ENCODE data around the gene VPS51.

DNA sequence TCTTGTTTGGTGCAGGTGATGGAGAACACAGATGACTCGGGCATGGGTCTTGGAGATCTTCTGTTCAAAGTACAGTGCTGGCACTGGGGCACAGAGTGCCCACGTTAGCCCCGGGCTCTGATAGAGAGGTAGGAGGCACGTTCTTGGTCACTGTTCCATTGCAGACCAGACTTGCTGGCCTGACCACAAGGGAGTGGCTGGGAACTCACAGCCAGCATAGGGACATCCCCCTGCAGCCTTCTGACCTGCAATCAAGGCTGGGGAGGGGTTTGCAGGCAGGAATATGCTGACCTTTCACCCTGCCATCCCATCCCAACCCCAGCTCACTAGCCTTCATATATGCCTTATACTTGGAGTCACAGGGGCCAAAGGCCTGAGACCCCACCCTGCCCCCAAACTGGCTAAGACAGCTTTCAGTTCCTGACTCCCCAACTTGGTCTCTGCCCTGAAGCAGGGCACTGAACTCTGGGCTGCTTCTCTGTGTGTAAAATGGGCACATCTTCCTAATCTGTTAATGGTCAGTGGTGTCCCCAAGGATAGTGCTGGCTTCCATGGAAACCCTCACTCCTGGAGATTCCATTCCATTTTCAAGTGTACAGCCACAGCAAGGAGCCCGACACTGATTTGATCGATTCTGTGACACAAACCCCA is 30.7 kb downstream of the VPS51 start:
- no peak for TF ChIP-seq TCF7 (CRISPR knock-in tag; IDR thresholded peaks at IDR 0.05; ENCODE audit: low read depth)
- TF ChIP-seq, protein P1, sequence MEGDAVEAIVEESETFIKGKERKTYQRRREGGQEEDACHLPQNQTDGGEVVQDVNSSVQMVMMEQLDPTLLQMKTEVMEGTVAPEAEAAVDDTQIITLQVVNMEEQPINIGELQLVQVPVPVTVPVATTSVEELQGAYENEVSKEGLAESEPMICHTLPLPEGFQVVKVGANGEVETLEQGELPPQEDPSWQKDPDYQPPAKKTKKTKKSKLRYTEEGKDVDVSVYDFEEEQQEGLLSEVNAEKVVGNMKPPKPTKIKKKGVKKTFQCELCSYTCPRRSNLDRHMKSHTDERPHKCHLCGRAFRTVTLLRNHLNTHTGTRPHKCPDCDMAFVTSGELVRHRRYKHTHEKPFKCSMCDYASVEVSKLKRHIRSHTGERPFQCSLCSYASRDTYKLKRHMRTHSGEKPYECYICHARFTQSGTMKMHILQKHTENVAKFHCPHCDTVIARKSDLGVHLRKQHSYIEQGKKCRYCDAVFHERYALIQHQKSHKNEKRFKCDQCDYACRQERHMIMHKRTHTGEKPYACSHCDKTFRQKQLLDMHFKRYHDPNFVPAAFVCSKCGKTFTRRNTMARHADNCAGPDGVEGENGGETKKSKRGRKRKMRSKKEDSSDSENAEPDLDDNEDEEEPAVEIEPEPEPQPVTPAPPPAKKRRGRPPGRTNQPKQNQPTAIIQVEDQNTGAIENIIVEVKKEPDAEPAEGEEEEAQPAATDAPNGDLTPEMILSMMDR (IDR thresholded peaks at IDR 0.05) = no peak
- TF ChIP-seq NR3C1 (CRISPR knock-in tag; conservative IDR thresholded peaks at IDR 0.05; ENCODE audit: low read depth) = no peak
- TF ChIP-seq, protein P2, sequence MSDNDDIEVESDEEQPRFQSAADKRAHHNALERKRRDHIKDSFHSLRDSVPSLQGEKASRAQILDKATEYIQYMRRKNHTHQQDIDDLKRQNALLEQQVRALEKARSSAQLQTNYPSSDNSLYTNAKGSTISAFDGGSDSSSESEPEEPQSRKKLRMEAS (CRISPR knock-in tag; IDR thresholded peaks at IDR 0.05) = no peak
- no peak for TF ChIP-seq GABPB1 (CRISPR knock-in tag; IDR thresholded peaks at IDR 0.05)
- TF ChIP-seq, protein P3, sequence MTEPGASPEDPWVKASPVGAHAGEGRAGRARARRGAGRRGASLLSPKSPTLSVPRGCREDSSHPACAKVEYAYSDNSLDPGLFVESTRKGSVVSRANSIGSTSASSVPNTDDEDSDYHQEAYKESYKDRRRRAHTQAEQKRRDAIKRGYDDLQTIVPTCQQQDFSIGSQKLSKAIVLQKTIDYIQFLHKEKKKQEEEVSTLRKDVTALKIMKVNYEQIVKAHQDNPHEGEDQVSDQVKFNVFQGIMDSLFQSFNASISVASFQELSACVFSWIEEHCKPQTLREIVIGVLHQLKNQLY (CRISPR knock-in tag; IDR thresholded peaks at IDR 0.05) = no peak
- TF ChIP-seq KAT7 (CRISPR knock-in tag; IDR thresholded peaks at IDR 0.05; ENCODE audit: borderline replicate concordance) = no peak
- TF ChIP-seq ELF4 (CRISPR knock-in tag; IDR thresholded peaks at IDR 0.05; ENCODE audit: low read depth) = no peak
- no peak for TF ChIP-seq TP53 (CRISPR knock-in tag; IDR thresholded peaks at IDR 0.05)
- TF ChIP-seq, protein P4, sequence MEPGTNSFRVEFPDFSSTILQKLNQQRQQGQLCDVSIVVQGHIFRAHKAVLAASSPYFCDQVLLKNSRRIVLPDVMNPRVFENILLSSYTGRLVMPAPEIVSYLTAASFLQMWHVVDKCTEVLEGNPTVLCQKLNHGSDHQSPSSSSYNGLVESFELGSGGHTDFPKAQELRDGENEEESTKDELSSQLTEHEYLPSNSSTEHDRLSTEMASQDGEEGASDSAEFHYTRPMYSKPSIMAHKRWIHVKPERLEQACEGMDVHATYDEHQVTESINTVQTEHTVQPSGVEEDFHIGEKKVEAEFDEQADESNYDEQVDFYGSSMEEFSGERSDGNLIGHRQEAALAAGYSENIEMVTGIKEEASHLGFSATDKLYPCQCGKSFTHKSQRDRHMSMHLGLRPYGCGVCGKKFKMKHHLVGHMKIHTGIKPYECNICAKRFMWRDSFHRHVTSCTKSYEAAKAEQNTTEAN (CRISPR knock-in tag; IDR thresholded peaks at IDR 0.05) = no peak
- TF ChIP-seq MYBL2 (CRISPR knock-in tag; IDR thresholded peaks at IDR 0.05) = no peak
- TF ChIP-seq, protein P5, sequence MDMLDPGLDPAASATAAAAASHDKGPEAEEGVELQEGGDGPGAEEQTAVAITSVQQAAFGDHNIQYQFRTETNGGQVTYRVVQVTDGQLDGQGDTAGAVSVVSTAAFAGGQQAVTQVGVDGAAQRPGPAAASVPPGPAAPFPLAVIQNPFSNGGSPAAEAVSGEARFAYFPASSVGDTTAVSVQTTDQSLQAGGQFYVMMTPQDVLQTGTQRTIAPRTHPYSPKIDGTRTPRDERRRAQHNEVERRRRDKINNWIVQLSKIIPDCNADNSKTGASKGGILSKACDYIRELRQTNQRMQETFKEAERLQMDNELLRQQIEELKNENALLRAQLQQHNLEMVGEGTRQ (CRISPR knock-in tag; IDR thresholded peaks at IDR 0.05) = no peak
- TF ChIP-seq EMX1 (CRISPR knock-in tag; IDR thresholded peaks at IDR 0.05) = no peak
